HCT116 (cell line): ENCODE measurements around the gene HDAC8. TPM values are rescaled to one million over a fixed set of nuclear protein-coding genes. Genes with fewer than 3 reads are reported as not detected.

ENCODE experiments used
- ATAC-seq: fragments of 200-7000 bp; cut with Tn5 transposase; 2 replicates; pipeline ENCODE4 v1.9.1; 2020; ENCODE audit warnings: mild to moderate bottlenecking, moderate library complexity
- BruUV-seq: library from RNA; stranded (reverse); fragments of 400-500 nt; replicated peaks from 2 replicates; lab custom pipeline; 2021; lab: Mats Ljungman, UMichigan
- CTCF ChIA-PET: fragments of 300-600 bp; sonication (Branson Sonifier 250); formaldehyde crosslinking; loops from one replicate; lab custom pipeline; 2021; ENCODE audit warnings: antibody characterized with exemption; lab: Charles Lee
- POLR2A ChIA-PET: fragments of 300-600, 350-600 bp; sonication (Branson Sonifier 250); formaldehyde crosslinking; loops from one replicate; lab custom pipeline; 2021; ENCODE audit warnings: antibody characterized with exemption; lab: Charles Lee
- RAD21 ChIA-PET, 2 experiments: fragments of 300-600 bp; sonication (Branson Sonifier 250); formaldehyde crosslinking; loops; one replicate each; lab custom pipeline; 2023; ENCODE audit warnings: low total read pairs in 2 of 2; ENCODE audit not compliant: uncharacterized antibody in 2 of 2, unreplicated experiment in 2 of 2, low non-redundant PET in 1 of 2; lab: Charles Lee
- DNase-seq: peaks from one replicate; pipeline ENCODE4 v3.0.0-alpha.2; 2010; ENCODE audit warnings: low read depth, low spot score
- H2AFZ ChIP-seq: fragments of 200-600 bp; shearing (Covaris generic), sonication (generic); 2 replicates; pipeline ENCODE4 v1.6.1; 2017; ENCODE audit warnings: low read depth, mixed run types, mixed read lengths, antibody characterized with exemption, low read length; ENCODE audit not compliant: poor library complexity, severe bottlenecking
- H3K27ac ChIP-seq: 2 replicates; pipeline ENCODE4 v1.5.1; 2012; ENCODE audit warnings: low read depth, low read length
- H3K27me3 ChIP-seq: fragments of 200-600 bp; sonication (generic); 2 replicates; pipeline ENCODE4 v1.6.1; 2016; ENCODE audit warnings: mixed run types, low read length, mixed read lengths; ENCODE audit not compliant: insufficient read depth
- H3K36me3 ChIP-seq, 2 experiments: fragments of 200-500 bp in 1 of 2; fragments of 200-600 bp in 1 of 2; sonication (Bioruptor generic) in 1 of 2; sonication (generic) in 1 of 2; 2 replicates each; pipeline versions ENCODE4 v1.5.1 to v1.6.1; 2014 to 2016; ENCODE audit warnings: low read length in 2 of 2, inconsistent platforms in 1 of 2, mixed read lengths in 1 of 2, mixed run types in 1 of 2; ENCODE audit not compliant: insufficient read depth in 2 of 2, control insufficient read depth in 1 of 2
- H3K4me1 ChIP-seq, 2 experiments: fragments of 200-600 bp in 1 of 2; sonication (generic) in 1 of 2; 2 replicates each; pipeline versions ENCODE4 v1.5.1 to v1.6.1; 2012 to 2017; ENCODE audit warnings: low read length in 2 of 2, inconsistent platforms in 1 of 2, mild to moderate bottlenecking in 1 of 2, mixed read lengths in 1 of 2, mixed run types in 1 of 2, moderate library complexity in 1 of 2; ENCODE audit not compliant: insufficient read depth in 2 of 2, control insufficient read depth in 1 of 2
- H3K4me2 ChIP-seq: fragments of 200-600 bp; sonication (generic); 2 replicates; pipeline ENCODE4 v1.6.1; 2017; ENCODE audit warnings: mixed run types, low read length, mixed read lengths
- H3K4me3 ChIP-seq, 2 experiments: fragments of 200-600 bp in 1 of 2; sonication (generic) in 1 of 2; replicated peaks in 1 of 2; 2 replicates each; pipeline ENCODE4 v1.5.1; 2011 to 2016; ENCODE audit warnings: low read length in 2 of 2, control low read depth in 1 of 2, low read depth in 1 of 2, mild to moderate bottlenecking in 1 of 2, mixed read lengths in 1 of 2, mixed run types in 1 of 2
- H3K79me2 ChIP-seq: fragments of 200-600 bp; sonication (generic); 2 replicates; pipeline ENCODE4 v1.6.1; 2017; ENCODE audit warnings: mild to moderate bottlenecking, mixed run types, low read length, moderate library complexity, mixed read lengths; ENCODE audit not compliant: insufficient read depth
- H3K9ac ChIP-seq: fragments of 200-600 bp; sonication (generic); 2 replicates; pipeline ENCODE4 v1.6.1; 2016; ENCODE audit warnings: low read length, mixed read lengths
- H3K9me2 ChIP-seq: fragments of 200-600 bp; sonication (generic), shearing (Covaris generic); 2 replicates; pipeline ENCODE4 v1.6.1; 2017; ENCODE audit warnings: mixed run types, mild to moderate bottlenecking, moderate library complexity; ENCODE audit not compliant: insufficient read depth
- H3K9me3 ChIP-seq, 2 experiments: fragments of 200-500 bp in 1 of 2; fragments of 200-600 bp in 1 of 2; sonication (Bioruptor generic) in 1 of 2; sonication (generic) in 1 of 2; 2 replicates each; pipeline ENCODE4 v1.6.1; 2014 to 2017; ENCODE audit warnings: low read length in 2 of 2, mixed read lengths in 2 of 2, inconsistent platforms in 1 of 2, low read depth in 1 of 2, mild to moderate bottlenecking in 1 of 2, mixed run types in 1 of 2, moderate library complexity in 1 of 2; ENCODE audit not compliant: control insufficient read depth in 1 of 2, insufficient read depth in 1 of 2
- H4K20me1 ChIP-seq: fragments of 200-600 bp; sonication (generic), shearing (Covaris generic); 2 replicates; pipeline ENCODE4 v1.6.1; 2017; ENCODE audit warnings: mixed run types, mild to moderate bottlenecking, moderate library complexity; ENCODE audit not compliant: insufficient read depth
- CBX3 ChIP-seq: IDR thresholded peaks from 2 replicates; pipeline ENCODE4 v1.6.1; 2012; ENCODE audit warnings: low read depth
- CEBPB ChIP-seq: IDR thresholded peaks from 2 replicates; pipeline ENCODE4 v1.6.1; 2012; ENCODE audit warnings: low read depth
- CTCF ChIP-seq, 3 experiments: fragments of 200-600 bp in 1 of 3; sonication (generic) in 1 of 3; IDR thresholded peaks in 2 of 3; conservative IDR thresholded peaks in 1 of 3; 2 replicates each; pipeline ENCODE4 v1.5.1; 2012 to 2017; ENCODE audit warnings: low read depth in 2 of 3, low read length in 2 of 3, antibody characterized with exemption in 1 of 3, borderline replicate concordance in 1 of 3, control low read depth in 1 of 3, mild to moderate bottlenecking in 1 of 3, mixed read lengths in 1 of 3, mixed run types in 1 of 3, moderate library complexity in 1 of 3; ENCODE audit not compliant: insufficient read depth in 1 of 3
- EGR1 ChIP-seq: IDR thresholded peaks from 2 replicates; pipeline ENCODE4 v1.6.1; 2012; ENCODE audit warnings: low read depth
- ELF1 ChIP-seq: IDR thresholded peaks from 2 replicates; pipeline ENCODE4 v1.6.1; 2012; ENCODE audit warnings: low read depth, borderline replicate concordance
- JUND ChIP-seq: IDR thresholded peaks from 2 replicates; pipeline ENCODE4 v1.6.1; 2012
- POLR2A ChIP-seq: IDR thresholded peaks from 2 replicates; pipeline ENCODE4 v1.7.0; 2011; ENCODE audit warnings: borderline replicate concordance; ENCODE audit not compliant: insufficient read depth, insufficient read length; ENCODE audit errors: extremely low read depth
- REST ChIP-seq: IDR thresholded peaks from 2 replicates; pipeline ENCODE4 v1.6.1; 2012; ENCODE audit warnings: low read depth
- SIN3A ChIP-seq: IDR thresholded peaks from 2 replicates; pipeline ENCODE4 v1.6.1; 2012; ENCODE audit warnings: low read depth
- SP1 ChIP-seq: IDR thresholded peaks from 2 replicates; pipeline ENCODE4 v1.6.1; 2012; ENCODE audit warnings: low read depth
- TCF7L2 ChIP-seq: IDR thresholded peaks from 2 replicates; pipeline ENCODE4 v1.7.0; 2011; ENCODE audit warnings: borderline replicate concordance, inconsistent platforms; ENCODE audit not compliant: insufficient read depth, insufficient read length; ENCODE audit errors: extremely low read depth
- ZBTB33 ChIP-seq: IDR thresholded peaks from 2 replicates; pipeline ENCODE4 v1.6.1; 2011; ENCODE audit warnings: mild to moderate bottlenecking, low read length, moderate library complexity; ENCODE audit not compliant: insufficient replicate concordance; ENCODE audit errors: extremely low read depth
- ZFX ChIP-seq: fragments of 450-650 bp; IDR thresholded peaks from 2 replicates; pipeline ENCODE4 v1.6.1; 2017
- intact Hi-C: fragments of 100-400 bp; cut with micrococcal nuclease; formaldehyde crosslinking; loops from 2 replicates; pipeline ENCODE4 v1.10.0; 2022
- total RNA-seq: library from RNA; stranded (reverse); gene quantifications from one replicate; pipeline ENCODE4 v1.2.1, GENCODE V29; 2021; ENCODE audit not compliant: unreplicated experiment

The HDAC8 gene
- total RNA-seq, 1 experiment from 2014 or later = 24.1 TPM

- Histone ChIP-seq H2AFZ (no peak overlapping the region), H3K9me3 (no peaks in the 10 kb centered on the region), H4K20me1 (no peaks in the 10 kb centered on the region), H3K4me1 (no peaks in the 10 kb centered on the region), H3K36me3 (no peaks in the 10 kb centered on the region), H3K27ac (no peak overlapping the region), H3K4me2 (no peak overlapping the region), H3K27me3 (no peaks in the 10 kb centered on the region), H3K9ac (no peak overlapping the region), H3K79me2 (no peaks in the 10 kb centered on the region), H3K9me2 (no peaks in the 10 kb centered on the region), H3K4me3 (no peak overlapping the region)
- RAD21 ChIA-PET = no interaction called here
- POLR2A ChIA-PET = no interaction called here
- ATAC-seq (no peak), DNase-seq (no peak)
- TF ChIP-seq CTCF (IDR thresholded peaks at IDR 0.05 in 2 of 3, conservative IDR thresholded peaks at IDR 0.05 in 1 of 3; ENCODE audit: borderline replicate concordance in 1 of 3, insufficient read depth in 1 of 3, low read depth in 2 of 3, low read length in 2 of 3) (no peak), ELF1 (no peak), ZFX (no peak), ZBTB33 (no peak), CBX3 (no peak), TCF7L2 (no peak), REST (no peak), POLR2A (no peak), CEBPB (no peak), EGR1 (no peak), SP1 (no peak), JUND (no peak), SIN3A (no peak)
- intact Hi-C loops = no loop called here
- CTCF ChIA-PET = no interaction called here
- BruUV-seq = no TSS peak
These were observed 199.5 kb downstream of the HDAC8 start for GRCh38 chrX:72373136-72373535.
